GM10266 (cell line): ENCODE data around the gene SHANK2.

Experiments used
- DNase-seq: peaks from one replicate; pipeline ENCODE4 v3.0.0; 2012; ENCODE audit errors: extremely low spot score
- CTCF ChIP-seq: IDR thresholded peaks from 2 replicates; pipeline ENCODE4 v1.5.1; 2012; ENCODE audit warnings: mild to moderate bottlenecking, low read depth; ENCODE audit not compliant: control insufficient read depth, insufficient read depth; ENCODE audit errors: missing control alignments

Gene SHANK2

GRCh38 chr11:71204748-71205664 is 47.4 kb downstream of the SHANK2 start:
- no peak for TF ChIP-seq CTCF

GRCh38 chr11:71204294-71204693 is 48.1 kb downstream of the SHANK2 start:
- TF ChIP-seq CTCF = no peak
- no peak for DNase-seq

More at GRCh38 chr11:71204748-71205664, 47.4 kb downstream of the SHANK2 start:
- no peak for DNase-seq

- no peak for DNase-seq
- no peak for TF ChIP-seq CTCF
Measured at GRCh38 chr11:71203681-71204080, 48.7 kb downstream of the SHANK2 start.

- TF ChIP-seq CTCF = no peak
- no peak for DNase-seq
Measured at GRCh38 chr11:71202966-71203365, 49.4 kb downstream of the SHANK2 start.

GRCh38 chr11:71202598-71202944 is 49.8 kb downstream of the SHANK2 start:
- DNase-seq = no peak
- no peak for TF ChIP-seq CTCF
